Measurements from ENCODE around the gene PRSS27. TPM values are rescaled to one million over a fixed set of nuclear protein-coding genes. Genes with fewer than 3 reads are reported as not detected.
"Not testable (repeated sequence)": the region's sequence is repeated elsewhere in the genome, so short reads cannot be mapped to it uniquely, and the experiment has no call there.

PRSS27 gene
- total RNA-seq, 1 donor from 2014 or later, result 1.0 TPM

DNA sequence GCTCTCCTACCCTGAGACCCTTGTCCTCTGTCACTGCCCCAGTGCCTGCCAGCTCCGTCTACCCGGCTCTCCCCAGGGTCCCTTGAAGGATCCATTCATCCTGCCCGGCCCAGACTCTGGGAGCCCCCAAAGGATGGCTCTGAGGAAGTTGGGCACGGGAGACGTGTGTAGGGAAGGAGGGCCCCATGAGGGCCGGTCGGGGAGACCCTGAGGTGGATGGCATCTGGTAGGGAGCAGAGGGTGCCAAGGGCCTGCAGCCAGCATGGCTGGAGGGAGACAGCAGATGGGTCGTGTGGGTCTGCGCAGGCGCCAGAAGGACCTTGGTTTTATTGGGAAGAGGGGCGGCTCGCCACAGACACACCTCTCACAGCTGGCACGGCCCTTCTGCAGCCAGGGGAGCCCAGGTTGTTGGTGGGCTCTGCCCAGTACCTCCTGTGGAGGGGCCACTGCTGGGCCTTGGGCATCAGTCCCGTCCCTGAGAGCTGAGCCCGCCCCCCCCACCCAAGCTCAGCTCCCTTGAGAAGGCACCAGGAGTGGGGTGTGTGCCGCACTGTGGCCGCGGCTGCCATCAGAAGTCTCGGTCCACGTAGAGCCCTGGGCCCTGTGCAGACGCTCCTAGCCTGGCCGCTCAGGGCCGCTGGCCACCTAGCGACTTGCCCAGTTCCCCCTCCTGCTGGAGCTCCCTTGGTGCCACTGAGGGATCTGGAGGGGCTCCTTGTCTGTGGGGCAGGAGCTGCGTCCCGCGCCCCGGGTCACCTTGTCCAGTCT lies 21.7 kb downstream of the PRSS27 start:
- intact Hi-C loops (cut with micrococcal nuclease), result no loop called here

DNA sequence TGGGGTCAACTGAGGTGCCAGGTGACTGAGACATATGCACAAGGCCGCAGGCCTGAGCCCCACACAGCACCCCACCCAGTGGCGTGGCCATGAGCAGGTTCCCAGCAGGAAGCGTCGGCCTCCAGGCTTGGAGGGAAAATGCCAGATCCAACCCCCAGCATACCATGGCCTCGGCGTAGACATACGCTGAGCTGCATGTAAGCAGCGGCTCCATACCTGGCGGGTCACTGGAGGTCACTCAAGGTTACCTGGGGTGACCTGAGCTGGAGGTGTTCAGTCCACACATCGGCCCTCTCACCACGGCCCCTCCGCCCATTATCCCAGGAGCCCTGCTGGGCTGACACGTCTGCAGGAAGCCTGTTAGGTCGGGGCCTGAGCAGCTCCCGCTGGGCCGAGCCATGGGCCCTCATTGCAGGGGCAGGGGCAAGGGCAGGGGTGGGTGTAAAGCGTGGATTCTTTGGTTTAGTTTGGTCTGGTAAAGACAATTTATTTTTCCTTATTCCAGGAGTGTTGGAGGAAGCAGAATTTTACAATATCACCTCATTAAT lies 22.5 kb downstream of the PRSS27 start:
- intact Hi-C loops (cut with micrococcal nuclease), result no loop called here

DNA sequence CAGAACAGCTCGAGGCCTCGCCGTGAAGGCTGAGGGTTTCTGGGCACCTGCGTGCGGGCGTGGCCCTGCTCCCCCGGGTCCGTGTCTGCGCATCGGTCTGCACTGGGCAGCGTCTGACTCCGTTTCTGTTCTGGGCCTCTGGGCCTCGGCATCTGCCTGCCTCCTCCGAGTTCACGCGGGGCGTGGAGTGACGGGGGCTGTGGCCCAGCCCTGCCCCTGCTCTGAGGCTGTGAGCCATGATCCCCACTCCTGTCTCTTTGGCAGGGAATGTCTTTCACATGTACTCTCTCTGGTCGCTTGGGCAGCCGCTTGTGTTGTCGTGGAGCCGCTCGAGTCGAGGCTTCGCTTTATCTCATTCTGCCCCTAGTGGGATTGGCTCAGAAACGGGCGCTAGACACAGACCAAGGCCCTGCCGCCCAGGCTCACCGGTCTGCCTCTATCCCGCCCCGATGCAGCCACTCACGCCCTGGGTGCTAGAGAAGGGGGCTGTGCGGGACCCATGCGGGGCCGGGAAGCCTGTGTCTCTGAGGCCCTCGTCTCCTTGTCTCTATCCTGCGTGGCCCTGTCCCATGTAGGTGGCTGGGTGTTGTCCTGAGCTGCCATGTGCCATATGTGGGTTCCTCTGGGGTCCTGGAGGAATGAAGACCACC lies 23.3 kb downstream of the PRSS27 start:
- intact Hi-C loops (cut with micrococcal nuclease), result not testable (repeated sequence)

DNA sequence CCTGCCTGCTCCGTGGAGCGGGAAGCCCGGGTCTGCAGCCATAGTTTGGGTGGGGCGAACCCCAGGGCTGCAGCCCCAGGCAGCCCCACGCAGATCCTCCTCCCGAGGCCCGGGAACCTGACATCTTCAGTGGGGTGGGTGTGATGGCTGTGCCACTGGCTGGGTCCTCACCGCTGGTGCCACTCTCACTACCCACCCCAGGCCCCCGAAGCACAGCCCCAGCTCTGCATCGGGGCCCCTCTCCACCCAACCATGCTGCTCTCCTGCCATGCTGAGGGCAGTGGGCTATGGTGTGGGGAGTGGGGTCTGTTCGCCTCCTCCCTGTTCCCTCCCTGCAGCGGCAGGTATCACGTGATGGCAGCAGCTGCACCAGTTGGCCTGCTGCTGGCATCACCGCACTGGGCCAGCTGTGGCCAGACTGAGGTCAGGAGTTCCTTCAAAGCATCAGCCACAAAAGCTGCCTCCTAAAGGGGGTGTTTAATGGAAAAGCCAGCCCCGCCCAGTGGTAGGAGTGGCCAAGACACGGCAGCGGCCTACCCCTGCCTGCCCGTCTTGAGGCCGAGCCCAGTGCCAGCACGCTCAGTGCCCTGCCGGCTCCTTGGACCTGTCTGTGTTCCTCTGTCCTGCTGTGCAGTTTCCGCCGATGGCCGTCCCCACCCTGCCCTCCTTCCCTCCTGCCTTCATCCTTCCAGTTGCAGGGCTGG lies 26.9 kb downstream of the PRSS27 start:
- intact Hi-C loops (cut with micrococcal nuclease), result no loop called here

DNA sequence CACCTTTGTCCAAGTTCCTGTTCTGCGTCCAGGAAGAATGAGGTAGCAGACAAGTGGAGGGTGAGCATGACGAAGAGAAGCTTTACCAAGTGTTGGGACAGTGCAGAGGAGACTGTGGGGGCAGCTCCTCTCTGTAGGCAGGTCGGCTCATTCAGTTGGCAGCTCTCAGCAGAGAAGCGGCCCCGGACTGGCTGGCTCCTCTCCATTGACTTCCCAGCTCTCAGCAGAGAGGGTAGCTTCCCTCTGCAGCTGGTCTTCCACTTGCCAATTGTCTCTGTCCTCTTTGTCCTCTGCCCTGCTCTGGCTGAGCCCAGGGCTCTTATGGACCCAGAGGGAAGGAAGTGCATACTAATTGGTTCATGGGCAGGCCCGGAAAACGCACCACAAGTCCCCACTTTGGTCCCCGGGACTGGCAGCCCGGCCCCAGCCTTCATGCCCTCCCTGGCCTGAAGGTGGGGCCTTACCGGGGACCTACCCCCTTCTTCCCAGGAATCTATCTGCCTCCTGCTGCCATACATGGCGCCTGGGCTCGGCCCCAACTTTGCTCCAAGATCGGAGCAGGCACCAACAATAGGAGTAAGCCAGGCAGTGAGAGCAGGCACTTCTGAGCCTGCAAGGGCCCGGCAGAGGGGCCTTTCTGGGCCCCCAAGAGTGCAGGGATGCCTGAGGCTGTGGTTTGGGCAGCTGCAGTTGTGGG lies 27.6 kb downstream of the PRSS27 start:
- intact Hi-C loops (cut with micrococcal nuclease), result no loop called here

DNA sequence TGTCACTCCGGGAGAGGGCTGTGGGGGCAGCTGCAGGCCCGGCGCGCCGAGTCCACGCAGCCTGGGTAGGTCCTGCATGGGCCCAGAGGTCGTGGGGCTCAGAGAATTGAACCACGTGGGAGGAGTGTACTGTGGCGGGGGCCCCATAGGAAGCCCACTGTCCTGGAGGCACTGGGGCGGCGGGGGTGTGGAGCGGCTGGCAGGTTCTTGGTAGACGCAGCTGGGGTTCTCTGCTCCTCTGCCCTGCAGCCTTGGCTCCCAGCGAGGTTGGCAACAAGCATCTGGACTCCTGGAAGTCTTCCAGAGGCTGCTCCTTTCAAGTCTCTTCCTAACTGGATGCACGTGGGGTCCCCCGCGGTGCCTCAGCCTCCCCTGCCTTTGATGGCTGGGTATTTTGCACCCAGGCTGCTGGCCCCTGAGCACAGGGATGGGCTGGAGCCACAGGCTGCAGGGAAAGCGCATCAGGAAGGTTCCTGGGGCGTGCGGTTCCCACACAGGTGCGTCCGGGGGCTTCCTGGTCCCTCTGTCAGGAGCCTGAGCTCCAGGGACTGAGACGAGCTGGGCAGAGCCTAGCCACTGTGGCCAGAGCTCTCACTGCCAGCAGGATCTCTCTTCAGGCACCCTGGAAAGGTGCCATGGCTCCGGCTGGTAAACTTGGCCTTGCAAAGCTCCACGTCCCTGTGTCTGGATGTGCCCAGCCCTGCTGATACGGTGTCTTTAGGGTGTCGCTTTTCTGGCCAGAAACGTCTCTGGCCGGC lies 28.4 kb downstream of the PRSS27 start:
- intact Hi-C loops (cut with micrococcal nuclease), result no loop called here

DNA sequence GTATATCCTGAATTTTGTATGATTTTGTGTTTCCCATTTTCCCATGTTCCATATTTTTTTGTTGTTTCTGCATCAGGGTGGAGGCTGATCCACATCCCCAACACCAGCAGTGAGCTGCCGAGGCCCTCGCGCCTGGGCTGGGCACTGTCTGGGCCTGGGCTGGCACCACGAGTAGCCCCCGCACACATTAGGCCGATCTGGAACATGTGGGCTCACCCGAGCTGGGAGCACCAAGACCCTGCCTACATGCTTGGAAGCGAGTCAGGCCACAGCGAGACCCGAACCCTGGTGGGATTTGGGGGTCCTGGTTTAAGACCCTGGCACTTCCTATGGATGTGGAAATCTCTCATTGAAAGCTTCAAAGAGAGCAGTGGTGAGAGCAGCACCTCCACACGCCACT lies 29.2 kb downstream of the PRSS27 start:
- intact Hi-C loops (cut with micrococcal nuclease), result no loop called here

DNA sequence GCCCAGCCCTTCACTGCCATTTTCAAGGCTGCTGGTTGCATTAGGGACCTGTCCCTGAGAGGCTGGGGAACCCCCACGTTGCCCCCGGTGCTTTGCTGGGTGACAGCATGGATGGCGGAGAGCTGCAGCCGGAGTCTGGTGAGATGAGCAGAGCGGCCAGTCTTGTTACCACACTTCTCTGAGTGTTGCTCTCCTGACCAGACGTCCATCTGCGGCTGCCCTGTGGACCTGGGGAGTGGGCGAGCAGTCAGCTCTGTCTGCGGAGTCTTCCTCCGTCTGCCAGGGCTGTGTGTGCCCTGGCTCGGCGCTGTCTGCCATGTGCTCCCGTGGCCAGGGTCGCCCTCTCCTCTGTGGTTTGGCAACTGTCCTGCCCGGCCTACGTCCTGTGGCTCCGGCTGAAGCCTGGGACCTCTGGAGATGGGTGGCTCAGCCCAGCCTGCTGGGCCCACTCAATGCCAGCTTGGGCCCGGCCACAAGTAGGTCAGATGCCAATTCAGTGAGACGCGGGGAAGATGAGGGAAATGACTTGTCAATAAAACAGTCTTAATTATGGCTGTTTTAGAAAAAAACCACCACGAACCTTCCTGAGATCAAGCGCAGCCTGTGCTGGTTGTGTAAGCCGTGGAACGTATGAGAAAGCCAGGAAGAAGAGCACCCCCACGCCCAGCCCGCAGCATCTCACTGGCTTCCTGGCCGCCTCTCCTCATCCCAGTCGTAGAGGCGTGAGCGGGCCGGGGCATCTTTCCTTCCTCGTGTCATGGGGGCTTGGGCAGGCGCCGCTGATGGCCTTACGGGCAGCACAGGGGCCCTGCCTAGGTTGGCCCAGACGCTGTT lies 29.8 kb downstream of the PRSS27 start:
- intact Hi-C loops (cut with micrococcal nuclease), result no loop called here

DNA sequence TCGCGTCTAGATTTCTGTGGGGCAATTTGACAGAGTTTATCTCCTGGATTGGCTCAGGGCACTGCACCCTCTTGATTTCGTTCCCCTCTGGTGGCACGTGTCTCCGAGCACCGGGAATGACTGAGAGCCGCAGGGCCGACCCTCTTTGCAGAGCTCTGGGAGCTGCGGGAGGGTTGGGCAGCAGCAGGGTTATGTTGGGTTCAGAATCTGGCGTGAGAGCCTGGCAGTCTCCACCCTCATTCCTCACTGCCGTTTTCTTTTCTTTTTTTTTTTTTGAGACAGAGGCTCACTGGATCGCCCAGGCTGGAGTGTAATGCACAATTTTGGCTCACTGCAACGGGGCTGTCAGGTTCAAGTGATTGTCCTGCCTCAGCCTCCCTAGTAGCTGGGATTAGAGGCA lies 30.6 kb downstream of the PRSS27 start:
- intact Hi-C loops (cut with micrococcal nuclease), result not testable (repeated sequence)

DNA sequence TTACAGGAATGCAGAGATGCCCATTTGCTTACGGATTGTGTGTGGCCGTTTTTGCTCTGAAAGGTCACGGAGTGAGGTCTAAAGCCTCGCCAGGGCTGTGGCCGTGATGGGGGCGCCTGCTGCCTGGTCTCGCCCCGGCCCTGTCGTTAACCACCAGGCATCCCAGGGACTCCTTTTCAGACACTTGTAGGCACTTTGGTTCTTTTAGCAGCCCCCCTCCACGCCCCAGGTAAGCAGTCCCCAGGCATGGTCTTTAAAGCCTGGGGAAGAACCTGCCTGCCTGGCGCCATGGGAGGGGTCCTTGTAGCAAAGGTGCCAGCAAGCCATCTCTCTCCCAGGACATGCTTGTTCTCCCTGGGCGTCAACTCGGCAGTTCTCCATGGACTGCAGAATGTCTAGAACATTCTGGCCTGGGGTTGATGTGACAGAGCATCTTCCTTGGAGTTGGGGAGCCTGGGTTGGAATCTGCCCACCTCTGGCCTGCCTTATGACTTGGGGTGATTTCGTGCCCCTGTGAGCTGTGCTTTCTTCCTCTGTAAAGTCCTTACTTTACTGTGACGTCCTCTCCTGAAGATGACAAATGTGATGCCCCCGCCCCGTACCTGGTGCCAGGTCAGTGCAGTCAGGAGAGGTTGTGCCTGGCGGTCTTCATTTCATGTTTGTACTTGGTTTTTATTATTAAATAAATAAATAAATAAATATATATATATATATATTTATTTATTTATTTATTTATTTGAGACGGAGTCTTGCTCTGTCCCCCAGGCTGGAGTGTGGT lies 32.3 kb downstream of the PRSS27 start:
- intact Hi-C loops (cut with micrococcal nuclease), result no loop called here

DNA sequence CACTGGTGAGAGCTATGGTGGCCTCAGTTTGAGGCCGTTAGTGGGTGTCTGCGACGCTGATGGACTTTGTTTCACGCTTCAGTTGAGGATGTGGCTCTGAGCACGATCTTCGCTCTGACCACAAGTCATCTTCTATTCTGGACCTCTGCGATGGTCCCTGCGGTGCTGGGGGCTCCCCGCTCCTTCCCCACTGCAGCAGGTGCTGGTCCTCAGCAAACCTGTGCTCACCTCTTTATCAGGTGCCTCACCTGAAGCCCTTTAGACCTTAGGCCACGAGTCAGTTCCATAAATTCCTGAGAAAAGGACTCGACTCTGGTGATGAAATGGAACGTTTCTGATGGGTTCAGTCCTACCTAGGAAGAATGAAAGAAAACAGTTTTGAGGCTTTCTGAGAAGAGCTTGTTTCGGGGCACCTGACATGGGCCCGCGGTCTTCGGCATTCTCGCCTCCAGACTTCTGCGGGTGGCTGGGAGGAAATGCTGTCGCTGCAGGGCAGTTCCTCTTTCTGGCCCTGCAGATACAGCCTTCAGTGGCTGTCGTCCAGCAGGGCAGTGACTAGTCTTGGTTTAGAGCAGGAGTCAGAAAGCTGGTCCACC lies 33.0 kb downstream of the PRSS27 start:
- intact Hi-C loops (cut with micrococcal nuclease), result no loop called here

DNA sequence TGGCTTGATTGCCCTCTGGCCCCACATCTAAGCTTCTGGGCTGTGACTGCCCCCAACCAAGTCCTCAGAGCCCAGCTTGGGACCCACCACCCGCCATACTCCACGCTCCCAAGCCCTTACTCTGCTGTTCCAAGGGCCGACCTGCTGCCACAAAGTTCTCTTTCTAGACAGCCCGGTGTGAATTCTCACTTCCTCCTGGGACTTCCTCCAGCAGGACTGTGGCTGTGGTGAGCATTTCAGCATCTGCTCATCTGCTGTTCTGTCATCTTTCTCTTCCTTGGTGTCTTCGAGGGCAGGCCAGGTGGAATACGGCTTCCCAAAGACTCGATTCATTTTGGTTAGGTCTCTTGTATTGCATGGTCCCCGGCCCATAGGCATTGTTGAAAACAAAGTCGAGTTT lies 33.9 kb downstream of the PRSS27 start:
- intact Hi-C loops (cut with micrococcal nuclease), result not testable (repeated sequence)

DNA sequence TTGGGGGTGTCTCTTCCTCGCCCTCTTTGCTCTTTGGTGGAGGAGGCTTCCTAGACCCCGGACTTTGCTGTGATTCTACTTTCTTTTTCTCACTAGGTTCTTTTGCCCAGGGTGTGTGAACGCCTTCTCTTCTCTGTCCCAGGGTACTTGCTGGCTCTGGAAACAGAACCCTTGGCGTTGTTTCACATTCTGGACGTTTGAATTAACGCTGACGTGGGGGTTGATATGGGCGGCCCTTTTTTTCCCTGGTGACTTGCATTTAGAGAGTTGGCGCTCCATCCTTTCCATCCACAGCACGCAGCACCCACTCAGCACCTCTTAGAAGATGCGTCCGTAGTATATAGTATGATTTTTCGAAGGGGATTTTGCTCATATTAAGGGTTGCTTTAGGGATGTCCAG lies 37.0 kb downstream of the PRSS27 start:
- intact Hi-C loops (cut with micrococcal nuclease), result loop anchor here (5.0 kb wide), 1 partner anchor 224 kb away; no protein-coding TSS in a partner anchor

DNA sequence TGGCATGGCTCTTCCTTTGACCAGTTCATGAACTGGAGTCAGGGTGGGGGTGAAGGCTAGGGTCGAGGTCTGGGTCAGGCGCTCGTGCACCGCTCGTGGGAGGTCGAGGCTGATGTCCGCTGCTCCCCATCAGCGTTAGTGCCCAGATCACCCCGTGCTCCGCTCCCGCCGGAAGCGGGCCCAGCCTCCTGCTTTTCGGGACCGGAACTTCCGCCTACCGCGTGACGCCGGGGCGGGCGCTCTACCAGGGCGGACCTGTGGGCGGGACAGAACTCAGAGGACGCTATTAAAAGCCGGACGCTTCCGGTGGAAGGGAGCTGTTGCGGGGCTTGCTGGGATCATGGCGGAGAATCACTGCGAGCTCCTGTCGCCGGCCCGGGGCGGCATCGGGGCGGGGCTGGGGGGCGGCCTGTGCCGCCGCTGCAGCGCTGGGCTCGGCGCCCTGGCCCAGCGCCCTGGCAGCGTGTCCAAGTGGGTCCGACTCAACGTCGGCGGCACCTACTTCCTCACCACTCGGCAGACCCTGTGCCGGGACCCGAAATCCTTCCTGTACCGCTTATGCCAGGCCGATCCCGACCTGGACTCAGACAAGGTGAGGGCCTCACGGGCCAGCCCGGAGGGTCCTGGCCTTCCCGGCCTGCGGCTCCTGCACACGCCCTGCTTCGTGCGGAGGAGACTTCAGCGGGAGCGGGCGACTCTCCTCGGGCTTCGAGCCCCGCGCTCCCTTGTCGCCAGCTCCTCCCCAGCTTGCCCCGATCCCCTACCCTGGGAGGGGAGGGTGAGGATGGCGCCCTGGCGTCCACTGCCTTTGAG lies 37.6 kb downstream of the PRSS27 start, which contains the start of gene KCTD5:
TSS of gene KCTD5 (plus strand) at position 315 of the 813 bp plus-strand sequence. CDS start at position 341, 26 bp downstream.
- intact Hi-C loops (cut with micrococcal nuclease), result loop anchor here (1.0 to 5.0 kb wide), 4 partner anchors 33 to 225 kb away; partner anchors contain the start of gene SRRM2

DNA sequence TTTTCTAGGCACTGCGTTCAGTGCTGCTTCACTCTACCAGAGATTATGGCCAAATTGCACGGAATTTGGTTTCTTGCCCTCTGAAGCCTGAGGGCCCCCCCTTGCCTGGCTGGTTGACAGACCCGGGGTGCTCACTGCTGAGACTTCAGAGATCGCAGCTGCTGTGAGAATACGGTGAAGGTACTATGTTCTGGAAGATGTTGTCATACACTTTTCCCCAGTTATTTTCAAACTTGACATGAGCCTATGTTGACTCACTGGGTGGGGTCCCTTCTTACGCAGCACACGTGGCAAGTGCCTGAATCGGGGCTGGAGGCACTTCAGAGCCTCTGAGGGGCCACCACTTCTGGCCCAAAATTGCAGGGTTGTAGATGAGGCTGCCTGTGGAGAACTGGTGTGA lies 39.7 kb downstream of the PRSS27 start:
- intact Hi-C loops (cut with micrococcal nuclease), result loop anchor here (5.0 kb wide), 1 partner anchor 227 kb away; no protein-coding TSS in a partner anchor

DNA sequence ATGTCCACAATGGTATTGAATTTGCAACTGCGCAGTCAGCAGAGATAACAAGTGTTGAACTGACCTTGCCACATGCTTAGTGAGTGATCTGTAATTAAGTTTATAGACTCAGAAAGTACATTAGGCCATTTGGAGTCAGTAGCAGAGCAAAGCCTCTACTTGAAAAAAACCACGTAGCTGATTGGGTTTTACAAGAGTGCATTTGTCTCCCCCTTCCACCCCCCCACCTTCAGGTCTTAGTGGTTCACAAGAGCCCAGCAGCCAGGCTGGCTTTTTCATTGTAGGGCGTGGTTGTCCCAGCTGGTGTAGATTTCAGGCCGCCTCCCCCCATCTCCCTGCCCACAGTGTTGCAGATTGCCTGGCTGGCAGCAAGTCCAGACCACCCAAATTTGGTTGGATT lies 40.1 kb downstream of the PRSS27 start:
- intact Hi-C loops (cut with micrococcal nuclease), result loop anchor here (5.0 kb wide), 1 partner anchor 227 kb away; no protein-coding TSS in a partner anchor

DNA sequence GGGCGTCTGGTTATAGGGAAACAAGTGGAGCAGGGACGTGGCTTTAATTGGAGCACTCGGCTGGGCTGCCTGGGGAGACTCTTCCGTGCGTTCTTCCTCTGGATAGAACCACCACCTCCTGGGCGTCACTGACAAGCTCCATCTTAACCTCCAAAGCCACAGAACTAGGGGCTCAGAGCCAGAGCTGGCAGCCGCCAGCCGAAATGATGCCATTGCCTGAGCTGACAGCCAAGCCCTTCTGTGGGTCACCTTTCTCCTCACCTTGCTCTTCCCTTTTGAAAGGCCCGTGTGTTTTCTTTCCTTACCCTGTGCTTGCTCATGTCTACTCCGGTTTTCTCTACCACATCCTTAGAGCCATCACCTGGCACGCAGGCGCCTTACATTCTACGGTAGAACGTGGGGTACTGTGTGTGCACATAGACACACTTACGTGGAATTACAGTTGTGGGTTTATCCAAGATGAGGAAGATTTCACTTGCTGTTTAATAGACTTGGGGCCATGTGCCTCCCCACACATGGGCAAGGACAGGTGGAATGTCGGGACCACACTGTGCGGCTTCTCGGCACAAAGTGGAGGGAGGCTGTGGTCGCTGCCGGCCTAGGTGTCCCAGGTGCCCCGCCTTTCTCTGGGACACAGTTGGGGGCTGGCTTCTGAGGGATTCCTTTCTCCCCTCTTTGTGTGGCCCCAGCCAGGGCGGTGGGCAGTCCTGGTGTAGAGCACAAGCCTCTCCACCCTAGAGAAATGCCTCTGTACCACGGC lies 41.6 kb downstream of the PRSS27 start:
- intact Hi-C loops (cut with micrococcal nuclease), result not testable (repeated sequence)
